ENCODE measurements around the gene HDAC8.
"Not testable (repeated sequence)": the region's sequence is repeated elsewhere in the genome, so short reads cannot be mapped to it uniquely, and the experiment has no call there.

Gene HDAC8

DNA sequence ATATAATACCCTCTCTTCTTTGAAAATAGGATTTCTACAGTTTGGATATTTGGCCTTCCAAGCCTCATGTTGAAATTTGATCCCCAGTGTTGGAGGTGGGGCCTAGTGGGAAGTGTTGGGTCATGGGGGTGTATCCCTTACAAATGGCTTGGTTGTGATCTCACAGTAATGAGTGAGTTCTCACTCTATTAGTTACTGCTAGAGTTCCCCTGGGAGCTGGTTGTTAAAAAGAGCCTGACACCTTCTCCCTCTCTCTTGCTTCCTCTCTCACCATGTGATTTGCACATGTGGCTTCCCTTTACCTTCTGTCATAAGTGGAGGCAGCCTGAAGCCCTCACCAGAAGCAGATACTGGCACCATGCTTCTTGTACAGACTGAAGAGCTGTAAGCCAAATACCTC lies 73.9 kb downstream of the HDAC8 start:
- Histone ChIP-seq H2AK5ac (ENCODE audit: low read depth, low read length) (no peak overlapping the region), H3K4me3 (ENCODE audit: low read length in 2 of 2) (no peak overlapping the region), H4K91ac (ENCODE audit: low read depth, low read length, poor library complexity) (no peak overlapping the region), H3K27me3 (ENCODE audit: control insufficient read depth in 3 of 3, insufficient read depth in 3 of 3, low read depth in 1 of 3, low read length in 3 of 3) (peaks cover 0 to 4% (median 0%) of the 10 kb centered on the region in 3 experiments), H4K8ac (ENCODE audit: low read depth, low read length) (no peak overlapping the region), H3K79me1 (ENCODE audit: low read depth, low read length) (no peaks in the 10 kb centered on the region), H2BK12ac (ENCODE audit: low read length) (no peak overlapping the region), H3K27ac (replicated peaks; ENCODE audit: low read length) (no peak overlapping the region), H2AFZ (ENCODE audit: low read length) (no peak overlapping the region), H3K23ac (ENCODE audit: low read depth, low read length, poor library complexity) (no peak overlapping the region), H3K4me2 (ENCODE audit: insufficient read depth, low read length, poor library complexity, severe bottlenecking) (no peak overlapping the region), H2BK120ac (ENCODE audit: low read depth, low read length) (no peak overlapping the region), H2BK5ac (ENCODE audit: low read length) (no peak overlapping the region), H3K4ac (ENCODE audit: low read length) (no peak overlapping the region), H3K9ac (ENCODE audit: low read depth, low read length, poor library complexity) (no peak overlapping the region), H3K9me3 (replicated peaks in 1 of 2; ENCODE audit: control insufficient read depth in 2 of 2, insufficient read depth in 1 of 2, low read depth in 1 of 2, low read length in 2 of 2) (peaks cover 0 to 2% of the 10 kb centered on the region in 2 donors), H3K4me1 (ENCODE audit: control insufficient read depth in 2 of 2, insufficient read depth in 1 of 2, low read depth in 1 of 2, low read length in 2 of 2) (no peaks in the 10 kb centered on the region), H2BK15ac (ENCODE audit: low read length) (no peak overlapping the region), H3K36me3 (replicated peaks in 1 of 2; ENCODE audit: control insufficient read depth in 2 of 2, insufficient read depth in 2 of 2, low read length in 2 of 2) (no peaks in the 10 kb centered on the region), H3K18ac (ENCODE audit: low read length) (no peak overlapping the region), H3K14ac (ENCODE audit: low read length) (no peak overlapping the region)
- no peak for DNase-seq (ENCODE audit: low spot score)

- Histone ChIP-seq H2BK120ac (ENCODE audit: low read depth, low read length) (no peak overlapping the region), H4K8ac (ENCODE audit: low read depth, low read length) (no peak overlapping the region), H4K91ac (ENCODE audit: low read depth, low read length, poor library complexity) (no peak overlapping the region), H3K23ac (ENCODE audit: low read depth, low read length, poor library complexity) (no peak overlapping the region), H3K4ac (ENCODE audit: low read length) (no peak overlapping the region), H2AFZ (ENCODE audit: low read length) (no peak overlapping the region), H3K27me3 (ENCODE audit: control insufficient read depth in 3 of 3, insufficient read depth in 3 of 3, low read depth in 1 of 3, low read length in 3 of 3) (peaks cover 0 to 4% (median 0%) of the 10 kb centered on the region in 3 experiments), H3K4me2 (ENCODE audit: insufficient read depth, low read length, poor library complexity, severe bottlenecking) (no peak overlapping the region), H3K9me3 (replicated peaks in 1 of 2; ENCODE audit: control insufficient read depth in 2 of 2, insufficient read depth in 1 of 2, low read depth in 1 of 2, low read length in 2 of 2) (no peaks in the 10 kb centered on the region), H3K9ac (ENCODE audit: low read depth, low read length, poor library complexity) (no peak overlapping the region), H2BK5ac (ENCODE audit: low read length) (no peak overlapping the region), H3K4me3 (ENCODE audit: low read length in 2 of 2) (no peak overlapping the region), H3K14ac (ENCODE audit: low read length) (no peak overlapping the region), H3K4me1 (ENCODE audit: control insufficient read depth in 2 of 2, insufficient read depth in 1 of 2, low read depth in 1 of 2, low read length in 2 of 2) (no peaks in the 10 kb centered on the region), H2BK15ac (ENCODE audit: low read length) (no peak overlapping the region), H3K79me1 (ENCODE audit: low read depth, low read length) (no peaks in the 10 kb centered on the region), H2BK12ac (ENCODE audit: low read length) (no peak overlapping the region), H3K18ac (ENCODE audit: low read length) (no peak overlapping the region), H3K27ac (replicated peaks; ENCODE audit: low read length) (no peak overlapping the region), H3K36me3 (replicated peaks in 1 of 2; ENCODE audit: control insufficient read depth in 2 of 2, insufficient read depth in 2 of 2, low read length in 2 of 2) (peaks cover 0 to 8% of the 10 kb centered on the region in 2 donors), H2AK5ac (ENCODE audit: low read depth, low read length) (no peak overlapping the region)
- no peak for DNase-seq (ENCODE audit: low spot score)
- no CpG with 5 or more reads among the region's 6 CpGs for WGBS, 2 donors (ENCODE audit: extremely low coverage in 2 of 2, insufficient read length in 2 of 2, insufficient replicate concordance in 1 of 2)
Observed at GRCh38 chrX:72495046-72495445, 77.6 kb downstream of the HDAC8 start.

DNA sequence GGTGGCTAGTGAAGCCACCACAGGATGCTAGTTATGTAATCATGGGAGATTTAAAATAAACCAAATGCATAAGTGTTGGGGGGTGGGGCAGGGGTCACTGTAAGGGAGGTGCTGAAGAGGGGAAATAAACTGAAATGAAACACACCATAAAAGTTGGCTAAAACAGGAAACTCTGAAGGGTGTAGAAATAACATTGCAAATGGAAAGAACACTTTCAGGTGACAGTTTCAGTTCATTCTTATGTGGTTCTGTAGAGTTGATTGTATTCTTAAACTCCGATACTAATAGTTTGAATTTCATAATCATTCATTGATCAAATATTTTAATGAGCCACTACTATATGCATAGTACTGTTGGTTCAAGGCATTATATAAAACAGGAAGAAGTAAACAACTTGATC lies 80.1 kb downstream of the HDAC8 start:
- H2AFZ ChIP-seq (ENCODE audit: low read length), result no peak overlapping the region
- no peak overlapping the region for H2BK120ac ChIP-seq (ENCODE audit: low read depth, low read length)
- no peaks in the 10 kb centered on the region for H3K79me1 ChIP-seq (ENCODE audit: low read depth, low read length)
- H3K27ac ChIP-seq (replicated peaks; ENCODE audit: low read length), result no peak overlapping the region
- no peaks in the 10 kb centered on the region for H3K27me3 ChIP-seq (ENCODE audit: control insufficient read depth in 3 of 3, insufficient read depth in 3 of 3, low read depth in 1 of 3, low read length in 3 of 3)
- H4K8ac ChIP-seq (ENCODE audit: low read depth, low read length), result no peak overlapping the region
- no CpG with 5 or more reads among the region's 1 CpG for WGBS, 2 donors (ENCODE audit: extremely low coverage in 2 of 2, insufficient read length in 2 of 2, insufficient replicate concordance in 1 of 2)
- no peak overlapping the region for H2AK5ac ChIP-seq (ENCODE audit: low read depth, low read length)
- H2BK12ac ChIP-seq (ENCODE audit: low read length), result no peak overlapping the region
- peaks cover 0 to 22% of the 10 kb centered on the region in 2 donors for H3K36me3 ChIP-seq (replicated peaks in 1 of 2; ENCODE audit: control insufficient read depth in 2 of 2, insufficient read depth in 2 of 2, low read length in 2 of 2)
- H3K9ac ChIP-seq (ENCODE audit: low read depth, low read length, poor library complexity), result no peak overlapping the region
- H2BK5ac ChIP-seq (ENCODE audit: low read length), result no peak overlapping the region
- no peak for DNase-seq (ENCODE audit: low spot score)
- H3K4me1 ChIP-seq (ENCODE audit: control insufficient read depth in 2 of 2, insufficient read depth in 1 of 2, low read depth in 1 of 2, low read length in 2 of 2), result no peaks in the 10 kb centered on the region
- no peak overlapping the region for H2BK15ac ChIP-seq (ENCODE audit: low read length)
- no peak overlapping the region for H3K4me3 ChIP-seq (ENCODE audit: low read length in 2 of 2)
- H3K4me2 ChIP-seq (ENCODE audit: insufficient read depth, low read length, poor library complexity, severe bottlenecking), result no peak overlapping the region
- no peak overlapping the region for H3K4ac ChIP-seq (ENCODE audit: low read length)
- H3K23ac ChIP-seq (ENCODE audit: low read depth, low read length, poor library complexity), result no peak overlapping the region
- no peak overlapping the region for H3K14ac ChIP-seq (ENCODE audit: low read length)
- H3K18ac ChIP-seq (ENCODE audit: low read length), result no peak overlapping the region
- no peaks in the 10 kb centered on the region for H3K9me3 ChIP-seq (replicated peaks in 1 of 2; ENCODE audit: control insufficient read depth in 2 of 2, insufficient read depth in 1 of 2, low read depth in 1 of 2, low read length in 2 of 2)
- no peak overlapping the region for H4K91ac ChIP-seq (ENCODE audit: low read depth, low read length, poor library complexity)

- WGBS, 2 donors (ENCODE audit: extremely low coverage in 2 of 2, insufficient read length in 2 of 2, insufficient replicate concordance in 1 of 2), result no CpG with 5 or more reads among the region's 6 CpGs
- not testable (repeated sequence) for H2AFZ ChIP-seq (ENCODE audit: low read length); H3K27me3 ChIP-seq (ENCODE audit: control insufficient read depth in 3 of 3, insufficient read depth in 3 of 3, low read depth in 1 of 3, low read length in 3 of 3)
Observed at GRCh38 chrX:72490221-72490620, 82.4 kb downstream of the HDAC8 start.

More at GRCh38 chrX:72490221-72490620, 82.4 kb downstream of the HDAC8 start:
- not testable (repeated sequence) for H3K4me2 ChIP-seq (ENCODE audit: insufficient read depth, low read length, poor library complexity, severe bottlenecking); H3K14ac ChIP-seq (ENCODE audit: low read length); DNase-seq (ENCODE audit: low spot score); H3K4ac ChIP-seq (ENCODE audit: low read length); H3K27ac ChIP-seq (replicated peaks; ENCODE audit: low read length); H2BK5ac ChIP-seq (ENCODE audit: low read length); H4K8ac ChIP-seq (ENCODE audit: low read depth, low read length); H2BK12ac ChIP-seq (ENCODE audit: low read length); H3K9me3 ChIP-seq (replicated peaks in 1 of 2; ENCODE audit: control insufficient read depth in 2 of 2, insufficient read depth in 1 of 2, low read depth in 1 of 2, low read length in 2 of 2); H3K4me1 ChIP-seq (ENCODE audit: control insufficient read depth in 2 of 2, insufficient read depth in 1 of 2, low read depth in 1 of 2, low read length in 2 of 2); H3K4me3 ChIP-seq (ENCODE audit: low read length in 2 of 2); H3K23ac ChIP-seq (ENCODE audit: low read depth, low read length, poor library complexity); H2BK120ac ChIP-seq (ENCODE audit: low read depth, low read length); H3K79me1 ChIP-seq (ENCODE audit: low read depth, low read length); H2BK15ac ChIP-seq (ENCODE audit: low read length); H4K91ac ChIP-seq (ENCODE audit: low read depth, low read length, poor library complexity); H3K18ac ChIP-seq (ENCODE audit: low read length); H3K9ac ChIP-seq (ENCODE audit: low read depth, low read length, poor library complexity); H2AK5ac ChIP-seq (ENCODE audit: low read depth, low read length)
- H3K36me3 ChIP-seq (replicated peaks in 1 of 2; ENCODE audit: control insufficient read depth in 2 of 2, insufficient read depth in 2 of 2, low read length in 2 of 2), result peaks cover 0 to 32% of the 10 kb centered on the region in 2 donors
